ENCODE results near the gene ANKH.

GRCh38 chr5:14816999-14817761, 54.4 kb downstream of the ANKH start:
- no peak for TF ChIP-seq USF1 (IDR thresholded peaks at IDR 0.05)
- no peak for TF ChIP-seq NFIC (IDR thresholded peaks at IDR 0.05)
- TF ChIP-seq FOXM1 (IDR thresholded peaks at IDR 0.05; ENCODE audit: borderline replicate concordance, low read depth): no peak
- no peak for TF ChIP-seq RAD21 (IDR thresholded peaks at IDR 0.05; ENCODE audit: low read depth)
- TF ChIP-seq EP300 (IDR thresholded peaks at IDR 0.05; ENCODE audit: borderline replicate concordance): no peak
- TF ChIP-seq YY1 (IDR thresholded peaks at IDR 0.05; ENCODE audit: low read depth): no peak
- TF ChIP-seq TAF1 (IDR thresholded peaks at IDR 0.05; ENCODE audit: low read depth): no peak
- no peak for TF ChIP-seq MAX (IDR thresholded peaks at IDR 0.05)
- no peak for TF ChIP-seq REST (IDR thresholded peaks at IDR 0.05; ENCODE audit: low read depth)

Measured in Ishikawa (cell line).